GM19438 (cell line): ENCODE results near the gene POLE.

ENCODE experiments used
- ATAC-seq: cut with Tn5 transposase; IDR thresholded peaks from one replicate; pipeline ENCODE4 v1.9.1; 2021; ENCODE audit warnings: low read depth; ENCODE audit not compliant: unreplicated experiment

POLE gene

DNA sequence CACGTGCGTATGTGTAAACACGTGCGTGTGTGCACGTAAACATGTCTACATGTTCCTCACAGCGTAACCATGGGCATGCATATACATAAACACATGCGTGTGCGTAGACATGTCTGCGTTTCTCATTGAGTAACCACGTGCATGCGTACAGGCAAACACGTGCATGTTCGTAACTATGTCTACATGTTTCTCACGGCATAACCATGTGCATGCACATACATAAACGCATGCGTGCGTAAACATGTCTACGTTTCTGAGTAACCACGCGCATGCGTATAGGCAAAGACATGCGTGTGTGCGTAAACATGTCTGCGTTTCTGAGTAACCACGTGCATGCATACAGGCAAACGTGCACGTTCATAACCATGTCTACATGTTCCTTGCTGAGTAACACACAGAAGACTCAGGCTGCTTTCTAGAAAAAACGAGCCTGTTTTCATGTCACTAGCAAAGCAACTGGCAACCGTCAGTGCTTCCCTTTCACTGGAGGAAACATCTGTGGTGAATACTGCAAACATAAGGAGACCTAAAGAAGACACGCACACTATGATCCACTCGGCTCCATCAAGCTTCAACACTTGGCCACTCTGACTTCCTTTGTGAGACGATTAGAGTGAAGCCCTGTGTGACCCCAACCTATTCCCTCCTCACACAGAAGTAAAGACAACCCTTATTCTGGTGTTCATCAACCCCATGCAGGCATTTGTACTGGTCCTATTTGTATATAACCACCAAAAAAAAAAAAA lies 28.8 kb downstream of the POLE start:
- no peak for ATAC-seq

DNA sequence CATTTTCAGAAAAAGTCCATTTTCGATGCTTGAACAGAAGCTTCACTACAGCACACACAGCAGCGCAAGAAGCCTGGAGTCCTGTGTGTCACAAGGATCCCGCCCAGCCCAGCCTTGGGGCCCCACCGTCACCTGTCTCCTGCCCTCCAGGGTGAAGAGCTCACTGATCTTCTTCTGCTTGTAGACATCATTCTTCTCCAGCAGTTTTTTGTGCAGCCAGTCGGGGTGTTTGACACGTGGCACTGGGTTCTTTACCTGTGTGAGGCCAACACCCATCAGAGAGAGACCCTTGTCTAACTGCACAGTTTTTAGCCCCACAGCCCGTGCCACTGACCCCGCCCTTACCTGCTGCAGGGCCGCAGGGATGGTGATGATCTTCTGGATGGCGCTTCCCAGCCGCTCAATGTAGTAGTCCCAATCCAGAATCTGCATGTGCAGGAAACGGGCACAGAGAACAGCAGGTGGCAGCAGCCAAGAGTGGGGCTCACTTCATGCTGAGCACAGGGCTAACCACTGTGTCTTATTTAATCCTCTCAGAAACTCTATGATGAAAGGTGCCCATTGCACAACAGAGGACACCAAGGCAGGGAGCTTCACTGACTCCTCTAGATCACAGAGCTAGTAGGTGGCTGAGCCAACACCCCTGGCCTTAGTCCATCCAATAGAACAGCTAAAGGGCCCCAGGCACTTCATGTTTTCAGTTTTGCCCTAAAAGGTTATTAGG lies 30.0 kb downstream of the POLE start:
- ATAC-seq = no peak

GRCh38 chr12:132653567-132654290 lies 33.4 kb downstream of the POLE start:
- ATAC-seq = no peak

GRCh38 chr12:132651444-132652100 lies 35.6 kb downstream of the POLE start:
- ATAC-seq = no peak

- ATAC-seq = no peak
These were observed 37.8 kb downstream of the POLE start for GRCh38 chr12:132649226-132649945.

GRCh38 chr12:132648616-132649225 lies 38.4 kb downstream of the POLE start:
- no peak for ATAC-seq

GRCh38 chr12:132647858-132648257 lies 39.3 kb downstream of the POLE start:
- ATAC-seq = no peak

- no peak for ATAC-seq
These were observed 40.3 kb downstream of the POLE start for GRCh38 chr12:132646850-132647249.

- no peak for ATAC-seq
These were observed 44.0 kb downstream of the POLE start for GRCh38 chr12:132642846-132643835.

- no peak for ATAC-seq
These were observed 45.1 kb downstream of the POLE start for GRCh38 chr12:132641811-132642650.

- ATAC-seq = no peak
These were observed 46.2 kb downstream of the POLE start for GRCh38 chr12:132640936-132641335.

DNA sequence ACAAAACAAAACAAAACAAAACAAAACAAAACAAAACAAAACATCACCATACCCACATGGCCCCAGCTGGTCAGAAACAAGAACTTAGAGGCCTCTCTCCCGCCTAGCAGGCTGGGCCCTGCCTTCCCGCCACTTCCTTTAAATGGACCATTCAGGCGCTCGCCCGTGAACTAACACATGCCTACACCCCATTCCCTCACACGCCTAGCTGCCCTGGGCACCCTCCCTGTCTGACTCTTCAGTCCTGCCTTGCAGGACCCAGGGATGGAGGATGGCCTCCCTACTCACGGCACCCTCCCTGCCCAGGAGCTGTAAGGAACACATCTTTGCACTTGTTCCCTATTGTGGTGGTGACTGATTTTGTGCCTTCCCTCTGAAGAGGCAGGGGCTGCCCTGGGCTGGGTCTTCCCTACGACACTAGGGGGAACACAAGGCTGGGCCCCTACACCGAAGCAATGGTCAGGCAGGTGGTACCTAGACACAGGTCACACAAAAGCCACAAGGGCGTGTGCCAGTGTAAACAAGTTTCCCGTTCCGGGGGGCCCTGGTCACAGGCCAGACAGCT lies 47.1 kb downstream of the POLE start:
- ATAC-seq = no peak

- ATAC-seq = no peak
These were observed 48.4 kb downstream of the POLE start for GRCh38 chr12:132638541-132639408.

DNA sequence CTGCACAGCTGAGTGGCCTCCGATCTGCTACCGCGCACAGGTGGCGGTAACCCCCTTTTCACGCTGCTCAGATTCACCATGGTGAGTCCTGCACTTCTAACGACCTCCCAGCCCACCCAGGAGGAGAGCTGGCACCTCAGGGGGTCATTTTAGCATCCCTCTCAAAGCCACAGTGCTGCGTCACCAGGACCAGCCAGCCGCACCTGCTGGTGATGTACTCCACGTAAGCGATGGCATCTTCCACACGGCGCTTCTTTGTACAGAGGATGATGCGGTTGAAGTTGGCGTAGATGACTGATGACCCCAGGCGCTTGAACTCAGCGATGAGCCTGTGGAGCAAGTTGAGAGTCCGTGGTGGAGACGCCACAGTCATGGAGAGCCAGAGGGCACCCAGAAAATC lies 49.3 kb downstream of the POLE start:
- ATAC-seq = no peak

GRCh38 chr12:132635076-132635955 lies 51.8 kb downstream of the POLE start:
- ATAC-seq = no peak
